Measurements from ENCODE around the gene NUAK1.

The NUAK1 gene

GRCh38 chr12:106086696-106087095, 52.1 kb downstream of the NUAK1 start:
- no peak for ATAC-seq
- TF ChIP-seq ISL1 (CRISPR knock-in tag; IDR thresholded peaks at IDR 0.05) (no peak), TOX (CRISPR knock-in tag; IDR thresholded peaks at IDR 0.05; ENCODE audit: borderline replicate concordance) (no peak), GLIS3 (CRISPR knock-in tag; IDR thresholded peaks at IDR 0.05) (no peak), ZC3H10 (CRISPR knock-in tag; IDR thresholded peaks at IDR 0.05) (no peak), TCF4 (CRISPR knock-in tag; IDR thresholded peaks at IDR 0.05; ENCODE audit: borderline replicate concordance) (no peak)

- no peak for ATAC-seq
- TF ChIP-seq TOX (CRISPR knock-in tag; IDR thresholded peaks at IDR 0.05; ENCODE audit: borderline replicate concordance) (no peak), ESRRG (CRISPR knock-in tag; IDR thresholded peaks at IDR 0.05) (no peak), TCF4 (CRISPR knock-in tag; IDR thresholded peaks at IDR 0.05; ENCODE audit: borderline replicate concordance) (no peak), SNAI2 (CRISPR knock-in tag; IDR thresholded peaks at IDR 0.05) (no peak), GLIS3 (CRISPR knock-in tag; IDR thresholded peaks at IDR 0.05) (no peak), ZFP30 (CRISPR knock-in tag; IDR thresholded peaks at IDR 0.05) (no peak), OSR1 (CRISPR knock-in tag; IDR thresholded peaks at IDR 0.05) (no peak)
Measured at GRCh38 chr12:106085213-106085612, 53.5 kb downstream of the NUAK1 start.

GRCh38 chr12:106084759-106085158, 54.0 kb downstream of the NUAK1 start:
- ATAC-seq = no peak; the same call in 2 of the 3 replicates
- TF ChIP-seq ZC3H10 (CRISPR knock-in tag; IDR thresholded peaks at IDR 0.05) = no peak
- TF ChIP-seq PPARA (CRISPR knock-in tag; IDR thresholded peaks at IDR 0.05; ENCODE audit: borderline replicate concordance) = no peak
- TF ChIP-seq CSDC2 (CRISPR knock-in tag; IDR thresholded peaks at IDR 0.05) = no peak
- no peak for TF ChIP-seq OSR1 (CRISPR knock-in tag; IDR thresholded peaks at IDR 0.05)
- no peak for TF ChIP-seq ESRRG (CRISPR knock-in tag; IDR thresholded peaks at IDR 0.05)
- no peak for TF ChIP-seq TSHZ2 (CRISPR knock-in tag; IDR thresholded peaks at IDR 0.05)
- no peak for TF ChIP-seq POU6F1 (CRISPR knock-in tag; IDR thresholded peaks at IDR 0.05; ENCODE audit: borderline replicate concordance, low read depth)
- TF ChIP-seq BACH2 (CRISPR knock-in tag; IDR thresholded peaks at IDR 0.05; ENCODE audit: borderline replicate concordance) = no peak
- no peak for TF ChIP-seq RARB (CRISPR knock-in tag; IDR thresholded peaks at IDR 0.05)
- TF ChIP-seq ARNTL (CRISPR knock-in tag; IDR thresholded peaks at IDR 0.05; ENCODE audit: borderline replicate concordance, low read depth) = no peak
- no peak for TF ChIP-seq TOX (CRISPR knock-in tag; IDR thresholded peaks at IDR 0.05; ENCODE audit: borderline replicate concordance)

GRCh38 chr12:106084014-106084671, 54.6 kb downstream of the NUAK1 start:
- peak; percentile 82 for ATAC-seq
- no peak for TF ChIP-seq ZNF70 (CRISPR knock-in tag; IDR thresholded peaks at IDR 0.05)
- 0 out of 2 replicates have a peak, but pooled peaks have one; percentile 33 for TF ChIP-seq ISL1 (CRISPR knock-in tag; IDR thresholded peaks at IDR 0.05)

- no peak for ATAC-seq
- TF ChIP-seq ZNF8 (CRISPR knock-in tag; IDR thresholded peaks at IDR 0.05) = no peak
- TF ChIP-seq PPARA (CRISPR knock-in tag; IDR thresholded peaks at IDR 0.05; ENCODE audit: borderline replicate concordance) = no peak
- TF ChIP-seq ZFP30 (CRISPR knock-in tag; IDR thresholded peaks at IDR 0.05) = no peak
- no peak for TF ChIP-seq ESRRG (CRISPR knock-in tag; IDR thresholded peaks at IDR 0.05)
- no peak for TF ChIP-seq RARB (CRISPR knock-in tag; IDR thresholded peaks at IDR 0.05)
- no peak for TF ChIP-seq BACH2 (CRISPR knock-in tag; IDR thresholded peaks at IDR 0.05; ENCODE audit: borderline replicate concordance)
- no peak for TF ChIP-seq ISL1 (CRISPR knock-in tag; IDR thresholded peaks at IDR 0.05)
- TF ChIP-seq OSR1 (CRISPR knock-in tag; IDR thresholded peaks at IDR 0.05) = no peak
Measured at GRCh38 chr12:106082216-106083175, 56.3 kb downstream of the NUAK1 start.

- TF ChIP-seq ESRRG (CRISPR knock-in tag; IDR thresholded peaks at IDR 0.05) = no peak
- 0 out of 2 replicates have a peak, but pooled peaks have one; percentile 20 for TF ChIP-seq ZFP3 (CRISPR knock-in tag; IDR thresholded peaks at IDR 0.05)
- no peak for ATAC-seq
Measured at GRCh38 chr12:106081606-106082005, 57.1 kb downstream of the NUAK1 start.

All from SK-N-SH treated with all-trans-retinoic acid at 6 μM for 48 hours (cell line).